HG03354 (cell line): ENCODE data around the gene MRPS33.
"Not testable (repeated sequence)": the region's sequence is repeated elsewhere in the genome, so short reads cannot be mapped to it uniquely, and the experiment has no call there.

Source experiments
- ATAC-seq: cut with Tn5 transposase; IDR thresholded peaks from one replicate; pipeline ENCODE4 v1.9.1; 2021; ENCODE audit warnings: mild to moderate bottlenecking; ENCODE audit not compliant: unreplicated experiment, poor library complexity, severe bottlenecking

Gene MRPS33

DNA sequence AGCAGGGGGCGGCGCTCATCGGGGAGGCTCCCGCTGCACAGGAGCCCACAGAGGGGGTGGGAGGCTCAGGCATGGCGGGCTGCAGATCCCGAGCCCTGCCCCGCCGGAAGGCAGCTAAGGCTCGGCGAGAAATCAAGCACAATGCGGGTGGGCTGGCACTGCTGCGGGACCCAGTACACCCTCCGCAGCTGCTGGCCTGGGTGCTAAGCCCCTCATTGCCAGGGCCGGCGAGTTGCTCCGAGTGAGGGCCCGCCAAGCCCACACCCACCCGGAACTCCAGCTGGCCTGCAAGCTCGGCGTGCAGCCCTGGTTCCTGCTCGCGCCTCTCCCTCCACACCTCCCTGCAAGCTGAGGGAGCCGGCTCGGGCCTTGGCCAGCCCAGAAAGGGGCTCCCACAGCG is 57.8 kb downstream of the MRPS33 start:
- not testable (repeated sequence) for ATAC-seq
